ENCODE measurements around the gene ARHGAP42. TPM values are rescaled to one million over a fixed set of nuclear protein-coding genes. Genes with fewer than 3 reads are reported as not detected.

ARHGAP42 gene
- total and polyA plus RNA-seq, 10 donors = 3.5 to 31.0 (median 19.6) TPM

DNA sequence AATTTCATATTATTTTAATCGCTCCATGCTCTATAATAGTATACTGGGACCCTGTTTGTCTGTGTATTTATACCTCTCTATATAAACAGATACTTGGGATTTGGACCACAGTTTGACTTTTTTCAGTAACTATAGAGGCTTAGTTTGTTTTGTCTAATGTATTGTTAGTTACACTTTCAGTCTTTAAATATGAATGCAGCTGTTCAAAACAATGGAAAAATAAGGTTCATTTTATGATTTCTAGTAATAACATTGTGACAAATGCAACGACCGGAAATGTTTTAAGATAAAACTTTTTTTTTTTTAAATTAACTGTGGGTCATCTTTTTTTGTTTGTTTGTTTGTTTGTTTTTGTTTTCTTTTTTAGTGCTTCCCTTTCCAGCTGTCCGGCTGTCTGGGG, 133.5 kb downstream of the ARHGAP42 start:
- intact Hi-C loops (cut with DNase I; ENCODE audit: low total_unique reads) = no loop called here
- DNase-seq = no peak
- Histone ChIP-seq H3K9me3 (peaks cover 0 to 5% (median 2%) of the 10 kb centered on the region in 8 donors), H3K27me3 (replicated peaks in 1 of 7) (no peaks in the 10 kb centered on the region), H3K36me3 (no peaks in the 10 kb centered on the region), H3K4me3 (no peak overlapping the region), H3K4me1 (peaks cover 0 to 4% (median 0%) of the 10 kb centered on the region in 6 donors), H3K27ac (no peak overlapping the region)
- no peak for TF ChIP-seq POLR2A (IDR thresholded peaks at IDR 0.05)
- no peak for TF ChIP-seq POLR2AphosphoS5 (IDR thresholded peaks at IDR 0.05)
- TF ChIP-seq, protein P1, sequence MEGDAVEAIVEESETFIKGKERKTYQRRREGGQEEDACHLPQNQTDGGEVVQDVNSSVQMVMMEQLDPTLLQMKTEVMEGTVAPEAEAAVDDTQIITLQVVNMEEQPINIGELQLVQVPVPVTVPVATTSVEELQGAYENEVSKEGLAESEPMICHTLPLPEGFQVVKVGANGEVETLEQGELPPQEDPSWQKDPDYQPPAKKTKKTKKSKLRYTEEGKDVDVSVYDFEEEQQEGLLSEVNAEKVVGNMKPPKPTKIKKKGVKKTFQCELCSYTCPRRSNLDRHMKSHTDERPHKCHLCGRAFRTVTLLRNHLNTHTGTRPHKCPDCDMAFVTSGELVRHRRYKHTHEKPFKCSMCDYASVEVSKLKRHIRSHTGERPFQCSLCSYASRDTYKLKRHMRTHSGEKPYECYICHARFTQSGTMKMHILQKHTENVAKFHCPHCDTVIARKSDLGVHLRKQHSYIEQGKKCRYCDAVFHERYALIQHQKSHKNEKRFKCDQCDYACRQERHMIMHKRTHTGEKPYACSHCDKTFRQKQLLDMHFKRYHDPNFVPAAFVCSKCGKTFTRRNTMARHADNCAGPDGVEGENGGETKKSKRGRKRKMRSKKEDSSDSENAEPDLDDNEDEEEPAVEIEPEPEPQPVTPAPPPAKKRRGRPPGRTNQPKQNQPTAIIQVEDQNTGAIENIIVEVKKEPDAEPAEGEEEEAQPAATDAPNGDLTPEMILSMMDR (IDR thresholded peaks at IDR 0.05 in 8 of 11, conservative IDR thresholded peaks at IDR 0.05 in 3 of 11) = no peak
- WGBS, 5 donors = 83 to 95% (median 89%) methylated on average over 4 of the region's 4 CpGs

DNA sequence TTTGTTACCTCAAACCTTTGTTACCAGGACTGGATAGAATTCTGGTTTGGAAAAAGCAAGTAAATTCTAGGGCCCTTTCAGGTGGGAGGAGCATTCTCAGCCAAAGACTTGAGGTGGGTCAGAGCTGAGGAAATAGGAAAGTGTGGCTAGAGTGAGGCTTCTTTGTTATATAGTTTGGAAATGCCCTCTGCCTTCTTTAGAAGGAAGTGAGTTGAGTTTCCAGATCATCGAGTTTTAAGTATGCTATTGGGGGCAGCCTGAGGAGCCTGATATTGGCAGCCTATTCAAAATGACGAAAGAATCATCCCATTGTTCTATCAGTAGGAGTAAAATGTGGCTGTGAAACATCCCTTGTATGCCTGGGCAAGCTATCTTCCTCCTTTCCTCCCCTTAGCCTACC, 134.1 kb downstream of the ARHGAP42 start:
- H3K27ac ChIP-seq = no peak overlapping the region
- H3K4me1 ChIP-seq = peaks cover 0 to 4% (median 0%) of the 10 kb centered on the region in 6 donors
- intact Hi-C loops (cut with DNase I; ENCODE audit: low total_unique reads) = no loop called here
- H3K4me3 ChIP-seq = no peak overlapping the region
- DNase-seq = no peak
- no peaks in the 10 kb centered on the region for H3K36me3 ChIP-seq
- no peaks in the 10 kb centered on the region for H3K9me3 ChIP-seq
- 45 to 53% (median 47%) methylated on average over 2 of the region's 2 CpGs for WGBS, 5 donors
- H3K27me3 ChIP-seq (replicated peaks in 1 of 7) = no peaks in the 10 kb centered on the region
- TF ChIP-seq POLR2AphosphoS5 (IDR thresholded peaks at IDR 0.05) (no peak), POLR2A (IDR thresholded peaks at IDR 0.05) (no peak)
- TF ChIP-seq, protein P1 (IDR thresholded peaks at IDR 0.05 in 8 of 11, conservative IDR thresholded peaks at IDR 0.05 in 3 of 11) = no peak

DNA sequence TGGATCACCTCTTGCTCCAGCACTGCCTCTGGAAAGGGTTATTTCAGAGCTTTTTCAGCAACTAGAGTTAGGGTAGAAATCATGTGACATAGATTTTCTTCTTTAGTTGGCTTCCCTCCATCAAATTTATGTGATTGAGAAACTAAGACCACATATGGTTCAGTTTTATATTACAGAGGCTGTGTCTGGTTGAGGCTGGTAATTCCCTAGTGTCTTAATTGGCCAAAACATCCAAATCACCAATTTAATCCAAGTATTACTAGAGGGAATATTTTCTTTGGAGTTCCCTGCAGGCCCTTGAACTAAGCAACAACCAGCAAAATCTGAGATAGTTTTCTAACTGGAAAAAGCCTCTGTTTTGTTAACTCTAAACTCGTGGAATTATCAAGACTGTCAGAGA, 136.3 kb downstream of the ARHGAP42 start:
- no peaks in the 10 kb centered on the region for H3K27me3 ChIP-seq (replicated peaks in 1 of 7)
- H3K9me3 ChIP-seq = no peaks in the 10 kb centered on the region
- intact Hi-C loops (cut with DNase I; ENCODE audit: low total_unique reads) = no loop called here
- TF ChIP-seq POLR2A (IDR thresholded peaks at IDR 0.05) = no peak
- TF ChIP-seq POLR2AphosphoS5 (IDR thresholded peaks at IDR 0.05) = no peak
- TF ChIP-seq, protein P1 (IDR thresholded peaks at IDR 0.05 in 8 of 11, conservative IDR thresholded peaks at IDR 0.05 in 3 of 11) = no peak
- DNase-seq = no peak
- H3K4me1 ChIP-seq = peaks cover 0 to 4% (median 0%) of the 10 kb centered on the region in 6 donors
- no peak overlapping the region for H3K4me3 ChIP-seq
- H3K36me3 ChIP-seq = no peaks in the 10 kb centered on the region
- no peak overlapping the region for H3K27ac ChIP-seq
- 69 to 85% (median 73%) methylated on average over 1 of the region's 1 CpG for WGBS, 5 donors

DNA sequence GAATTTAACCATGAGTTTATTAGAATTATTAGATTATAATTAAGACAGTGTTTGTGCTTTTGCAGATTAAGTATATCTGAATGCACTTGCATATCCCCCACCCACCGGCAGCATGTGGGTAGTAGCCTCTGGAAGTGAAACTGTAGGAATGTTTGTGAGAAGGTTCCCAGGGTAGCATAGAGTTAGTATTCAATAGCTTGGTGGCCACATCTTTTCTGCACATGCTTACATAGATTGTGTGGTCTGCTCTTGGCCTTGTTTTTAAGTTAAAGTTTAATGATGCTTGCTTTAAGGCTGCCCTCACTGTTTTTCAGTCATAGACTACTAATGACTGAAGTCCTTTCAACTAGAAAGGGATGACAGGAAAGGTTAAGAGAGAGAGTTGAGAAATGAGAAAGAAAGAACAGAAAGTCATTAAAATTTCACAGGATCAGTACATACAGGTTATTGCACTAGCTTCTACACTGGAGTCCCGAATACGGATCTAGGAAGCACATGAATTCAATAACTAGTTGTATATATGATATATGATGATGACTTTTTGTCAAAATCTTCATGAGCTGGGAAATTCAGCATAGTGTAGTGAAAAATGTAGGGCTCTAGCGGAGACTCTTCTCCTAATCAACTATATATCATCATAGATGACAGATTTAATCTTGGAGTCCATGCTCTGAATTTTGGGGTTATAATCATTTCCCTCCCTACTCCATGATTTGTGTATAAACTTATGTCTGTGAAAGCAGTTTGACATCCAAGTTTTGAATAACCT, 137.1 kb downstream of the ARHGAP42 start:
- no peak for DNase-seq
- H3K4me3 ChIP-seq = no peak overlapping the region
- no peaks in the 10 kb centered on the region for H3K36me3 ChIP-seq
- intact Hi-C loops (cut with DNase I; ENCODE audit: low total_unique reads) = no loop called here
- no peak overlapping the region for H3K27ac ChIP-seq
- peaks cover 0 to 4% (median 0%) of the 10 kb centered on the region in 6 donors for H3K4me1 ChIP-seq
- 85 to 92% (median 89%) methylated on average over 4 of the region's 4 CpGs for WGBS, 5 donors
- TF ChIP-seq, protein P1 (IDR thresholded peaks at IDR 0.05 in 8 of 11, conservative IDR thresholded peaks at IDR 0.05 in 3 of 11) = no peak
- TF ChIP-seq POLR2AphosphoS5 (IDR thresholded peaks at IDR 0.05) = no peak
- TF ChIP-seq POLR2A (IDR thresholded peaks at IDR 0.05) = no peak
- H3K27me3 ChIP-seq (replicated peaks in 1 of 7) = no peaks in the 10 kb centered on the region
- H3K9me3 ChIP-seq = no peaks in the 10 kb centered on the region

Data from spleen (tissue), 11 donors.